Natural killer cell (primary cell): Measurements from ENCODE around the gene CTLA4. TPM values are rescaled to one million over a fixed set of nuclear protein-coding genes. Genes with fewer than 3 reads are reported as not detected.
"Not testable (repeated sequence)": the region's sequence is repeated elsewhere in the genome, so short reads cannot be mapped to it uniquely, and the experiment has no call there.

Source experiments
- ATAC-seq, 3 donors: fragments of 150-1000 bp in 2 of 3; fragments of 200-7000 bp in 1 of 3; cut with Tn5 transposase; 1 replicate in 1 of 3; 2 replicates in 2 of 3; pipeline ENCODE4 v1.10.0; 2021; ENCODE audit warnings: mild to moderate bottlenecking in 2 of 3, moderate library complexity in 2 of 3
- DNase-seq, 2 donors: peaks; one replicate each; pipeline versions ENCODE4 v3.0.0 to v3.0.0-alpha.2; 2013 to 2021; ENCODE audit warnings: mixed read lengths in 1 of 2
- H3K27ac ChIP-seq: one replicate; pipeline ENCODE4 v1.5.1; 2013; ENCODE audit warnings: mild to moderate bottlenecking, low read length
- H3K27me3 ChIP-seq: one replicate; pipeline ENCODE4 v1.6.1; 2013; ENCODE audit warnings: low read length; ENCODE audit not compliant: control insufficient read depth, insufficient read depth
- H3K36me3 ChIP-seq: one replicate; pipeline ENCODE4 v1.6.1; 2013; ENCODE audit warnings: low read length; ENCODE audit not compliant: control insufficient read depth, insufficient read depth
- H3K4me1 ChIP-seq: one replicate; pipeline ENCODE4 v1.6.1; 2013; ENCODE audit warnings: low read length; ENCODE audit not compliant: control insufficient read depth, insufficient read depth
- H3K4me3 ChIP-seq: one replicate; pipeline ENCODE4 v1.5.1; 2013; ENCODE audit warnings: low read length
- H3K9me3 ChIP-seq: one replicate; pipeline ENCODE4 v1.6.1; 2013; ENCODE audit warnings: low read length; ENCODE audit not compliant: control insufficient read depth, insufficient read depth
- H3K27ac Mint-ChIP-seq, 2 donors: one replicate each; pipeline ENCODE4 v1.8.0; 2022; ENCODE audit warnings: mild to moderate bottlenecking in 2 of 2, mixed read lengths in 2 of 2, moderate library complexity in 1 of 2
- H3K27me3 Mint-ChIP-seq, 2 donors: one replicate each; pipeline ENCODE4 v1.8.0; 2022; ENCODE audit warnings: low read depth in 2 of 2, mixed read lengths in 2 of 2
- H3K36me3 Mint-ChIP-seq: one replicate; pipeline ENCODE4 v1.8.0; 2022; ENCODE audit warnings: mixed read lengths
- H3K4me1 Mint-ChIP-seq, 2 donors: one replicate each; pipeline ENCODE4 v1.8.0; 2022; ENCODE audit warnings: mixed read lengths in 2 of 2
- H3K4me3 Mint-ChIP-seq: one replicate; pipeline ENCODE4 v1.8.0; 2022; ENCODE audit warnings: mild to moderate bottlenecking, moderate library complexity, mixed read lengths
- H3K9me3 Mint-ChIP-seq, 2 donors: one replicate each; pipeline ENCODE4 v1.8.0; 2022; ENCODE audit warnings: mixed read lengths in 2 of 2
- WGBS: methylation state at CpG from one replicate; pipeline ENCODE4 v1.1.7; 2013; ENCODE audit warnings: missing lambda C conversion rate; ENCODE audit not compliant: insufficient coverage; 5-methylcytosine and 5-hydroxymethylcytosine counted together
- intact Hi-C: fragments of 100-400 bp; cut with micrococcal nuclease; formaldehyde crosslinking; loops from one replicate; pipeline ENCODE4 v1.14.2; 2022
- total RNA-seq, 4 donors: library from RNA; stranded (reverse); fragments of 120-200 nt in 1 of 4; gene quantifications; one replicate each; pipeline versions ENCODE4 v1.2.3 to v1.2.4, GENCODE V29; 2013 to 2022
- TF ChIP-seq, protein P1 (sequence below): fragments of 200-600 bp; IDR thresholded peaks from one replicate; pipeline ENCODE4 v1.8.0; 2022; ENCODE audit warnings: antibody characterized with exemption

Gene CTLA4
- total RNA-seq, 3 donors from 2014 or later (not counting 1 experiment from before 2014, with no cell fraction given) = 0.31 to 2.3 (median 0.78) TPM

DNA sequence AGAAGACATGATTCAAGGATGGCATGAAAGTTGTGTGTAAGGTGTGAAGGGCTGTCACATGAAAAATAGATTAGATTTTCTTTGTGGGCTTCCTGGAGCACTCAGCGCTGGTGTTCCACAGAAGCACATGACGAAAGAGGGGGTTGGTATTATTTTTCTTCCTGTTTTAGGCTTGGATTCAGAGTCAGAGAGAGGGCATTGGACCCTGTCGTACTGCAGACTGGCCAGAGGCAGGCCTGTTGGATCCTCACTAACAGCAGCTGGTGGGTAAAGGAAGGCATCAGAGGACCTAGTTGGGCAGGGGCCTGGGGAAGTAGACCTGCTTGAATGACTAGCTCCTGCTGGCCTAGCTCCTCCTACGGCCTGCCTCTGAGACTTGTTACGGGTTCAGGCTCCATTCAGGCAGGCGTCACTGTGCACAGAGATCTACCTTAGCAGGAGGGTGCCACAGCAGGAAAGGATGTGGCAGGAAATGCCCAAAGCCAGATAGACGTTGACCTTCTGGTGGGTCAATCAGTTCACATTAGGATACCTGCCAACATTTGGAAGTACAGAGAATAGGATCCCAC lies 13.1 kb downstream of the CTLA4 start:
- TF ChIP-seq, protein P1, sequence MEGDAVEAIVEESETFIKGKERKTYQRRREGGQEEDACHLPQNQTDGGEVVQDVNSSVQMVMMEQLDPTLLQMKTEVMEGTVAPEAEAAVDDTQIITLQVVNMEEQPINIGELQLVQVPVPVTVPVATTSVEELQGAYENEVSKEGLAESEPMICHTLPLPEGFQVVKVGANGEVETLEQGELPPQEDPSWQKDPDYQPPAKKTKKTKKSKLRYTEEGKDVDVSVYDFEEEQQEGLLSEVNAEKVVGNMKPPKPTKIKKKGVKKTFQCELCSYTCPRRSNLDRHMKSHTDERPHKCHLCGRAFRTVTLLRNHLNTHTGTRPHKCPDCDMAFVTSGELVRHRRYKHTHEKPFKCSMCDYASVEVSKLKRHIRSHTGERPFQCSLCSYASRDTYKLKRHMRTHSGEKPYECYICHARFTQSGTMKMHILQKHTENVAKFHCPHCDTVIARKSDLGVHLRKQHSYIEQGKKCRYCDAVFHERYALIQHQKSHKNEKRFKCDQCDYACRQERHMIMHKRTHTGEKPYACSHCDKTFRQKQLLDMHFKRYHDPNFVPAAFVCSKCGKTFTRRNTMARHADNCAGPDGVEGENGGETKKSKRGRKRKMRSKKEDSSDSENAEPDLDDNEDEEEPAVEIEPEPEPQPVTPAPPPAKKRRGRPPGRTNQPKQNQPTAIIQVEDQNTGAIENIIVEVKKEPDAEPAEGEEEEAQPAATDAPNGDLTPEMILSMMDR = no peak
- H3K9me3 Mint-ChIP-seq = no peaks in the 10 kb centered on the region
- peak in 1 of 2 donors; percentile 5 for DNase-seq
- no peak overlapping the region for H3K27ac Mint-ChIP-seq
- H3K27me3 Mint-ChIP-seq = peaks cover 0 to 2% of the 10 kb centered on the region in 2 donors
- Histone ChIP-seq H3K4me3 (no peak overlapping the region), H3K27me3 (no peaks in the 10 kb centered on the region), H3K9me3 (no peaks in the 10 kb centered on the region), H3K36me3 (no peaks in the 10 kb centered on the region), H3K27ac (no peak overlapping the region), H3K4me1 (no peaks in the 10 kb centered on the region)
- ATAC-seq = no peak
- no peaks in the 10 kb centered on the region for H3K36me3 Mint-ChIP-seq
- no peak overlapping the region for H3K4me3 Mint-ChIP-seq
- WGBS = 81% methylated on average over 7 of the region's 7 CpGs
- H3K4me1 Mint-ChIP-seq = no peaks in the 10 kb centered on the region
- intact Hi-C loops = no loop called here

DNA sequence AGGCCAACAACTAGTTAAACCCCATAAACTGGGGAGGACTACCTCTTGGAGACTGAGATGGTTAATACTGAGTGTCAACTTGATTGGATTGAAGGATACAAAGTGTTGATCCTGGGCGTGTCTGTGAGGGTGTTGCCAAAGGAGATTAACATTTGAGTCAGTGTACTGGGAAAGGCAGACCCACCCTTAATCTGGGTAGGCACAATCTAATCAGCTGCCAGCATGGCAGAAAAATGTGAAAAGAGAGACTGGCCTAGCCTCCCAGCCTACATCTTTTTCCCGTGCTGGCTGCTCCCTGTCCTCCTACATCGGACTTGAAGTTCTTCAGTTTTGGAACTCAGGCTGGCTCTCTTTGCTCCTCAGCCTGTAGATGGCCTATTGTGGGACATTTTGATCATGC lies 13.6 kb downstream of the CTLA4 start:
- H3K9me3 Mint-ChIP-seq, ATAC-seq, H3K36me3 ChIP-seq, H3K27me3 ChIP-seq, H3K27ac Mint-ChIP-seq, H3K4me1 Mint-ChIP-seq, H3K4me1 ChIP-seq, H3K4me3 Mint-ChIP-seq, DNase-seq, H3K36me3 Mint-ChIP-seq, intact Hi-C loops, H3K9me3 ChIP-seq, H3K4me3 ChIP-seq, H3K27me3 Mint-ChIP-seq, H3K27ac ChIP-seq: not testable (repeated sequence)
- WGBS = 98% methylated on average over 3 of the region's 3 CpGs

DNA sequence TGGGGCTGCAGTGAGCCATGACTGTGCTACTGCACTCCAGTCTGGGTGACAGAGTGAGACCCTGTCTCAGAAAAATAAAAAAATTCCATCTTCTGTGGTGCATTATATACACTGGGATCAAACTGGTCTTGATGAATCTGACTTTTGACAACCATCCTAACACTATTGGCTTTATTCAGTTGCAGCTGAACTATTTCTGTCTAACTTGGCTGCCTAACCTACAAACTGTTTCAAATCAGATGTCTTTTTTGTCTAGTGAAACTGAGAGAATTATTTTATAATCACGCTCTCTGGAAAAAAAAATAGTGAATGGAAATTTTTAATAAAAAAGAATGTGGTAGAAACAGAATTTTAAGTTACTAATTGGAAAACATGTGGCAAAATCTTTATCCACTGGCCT lies 15.0 kb downstream of the CTLA4 start:
- Mint-ChIP-seq H3K9me3 (no peaks in the 10 kb centered on the region), H3K27me3 (peaks cover 0 to 2% of the 10 kb centered on the region in 2 donors), H3K4me1 (no peaks in the 10 kb centered on the region), H3K27ac (no peak overlapping the region), H3K4me3 (no peak overlapping the region), H3K36me3 (no peaks in the 10 kb centered on the region)
- Histone ChIP-seq H3K36me3 (no peaks in the 10 kb centered on the region), H3K4me1 (no peaks in the 10 kb centered on the region), H3K27ac (no peak overlapping the region), H3K9me3 (no peaks in the 10 kb centered on the region), H3K4me3 (no peak overlapping the region), H3K27me3 (no peaks in the 10 kb centered on the region)
- TF ChIP-seq, protein P1 = no peak
- intact Hi-C loops = no loop called here
- ATAC-seq (no peak), DNase-seq (no peak)
- WGBS = 75% methylated on average over 1 of the region's 1 CpG

DNA sequence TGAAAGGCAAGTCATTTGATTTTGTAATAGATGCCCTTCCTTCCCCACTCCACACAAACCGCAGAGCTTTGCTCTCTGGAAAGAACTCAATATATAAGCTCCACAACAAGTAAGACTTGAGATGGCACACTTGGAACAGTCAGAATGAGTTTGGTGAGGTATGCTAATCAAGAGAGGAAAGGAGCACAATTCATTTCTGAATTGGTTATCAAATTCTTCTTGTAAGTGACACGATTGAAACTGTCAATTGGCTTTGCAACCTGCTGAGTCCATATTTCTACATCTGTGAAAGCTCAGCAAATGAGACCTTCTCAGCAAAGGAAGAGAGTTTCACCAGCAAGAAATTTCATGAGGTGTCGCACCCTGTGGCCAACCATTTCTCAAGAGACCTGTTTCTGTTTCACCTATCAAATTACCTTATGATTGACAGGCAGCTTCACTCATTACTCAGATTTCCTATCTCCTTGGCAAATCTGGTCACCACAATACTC lies 19.1 kb downstream of the CTLA4 start:
- H3K27me3 ChIP-seq = no peaks in the 10 kb centered on the region
- H3K27me3 Mint-ChIP-seq = no peaks in the 10 kb centered on the region
- TF ChIP-seq, protein P1 = no peak
- H3K36me3 Mint-ChIP-seq = no peaks in the 10 kb centered on the region
- DNase-seq (no peak), ATAC-seq (no peak)
- no peaks in the 10 kb centered on the region for H3K9me3 ChIP-seq
- H3K4me1 Mint-ChIP-seq = peaks cover 0 to 4% of the 10 kb centered on the region in 2 donors
- no peaks in the 10 kb centered on the region for H3K9me3 Mint-ChIP-seq
- no peaks in the 10 kb centered on the region for H3K36me3 ChIP-seq
- no peak overlapping the region for H3K27ac ChIP-seq
- no peaks in the 10 kb centered on the region for H3K4me1 ChIP-seq
- intact Hi-C loops = no loop called here
- no peak overlapping the region for H3K4me3 ChIP-seq
- H3K4me3 Mint-ChIP-seq = no peak overlapping the region
- no peak overlapping the region for H3K27ac Mint-ChIP-seq
- 70% methylated on average over 2 of the region's 3 CpGs for WGBS
